Measurements from ENCODE around the gene CNTNAP2. TPM values are rescaled to one million over a fixed set of nuclear protein-coding genes. Genes with fewer than 3 reads are reported as not detected.

CNTNAP2 gene
- total and polyA plus RNA-seq, 2 of the 8 experiments (the other 6 are each of a cell fraction or from before 2014, with no cell fraction given), result 27.9 to 71.0 TPM

DNA sequence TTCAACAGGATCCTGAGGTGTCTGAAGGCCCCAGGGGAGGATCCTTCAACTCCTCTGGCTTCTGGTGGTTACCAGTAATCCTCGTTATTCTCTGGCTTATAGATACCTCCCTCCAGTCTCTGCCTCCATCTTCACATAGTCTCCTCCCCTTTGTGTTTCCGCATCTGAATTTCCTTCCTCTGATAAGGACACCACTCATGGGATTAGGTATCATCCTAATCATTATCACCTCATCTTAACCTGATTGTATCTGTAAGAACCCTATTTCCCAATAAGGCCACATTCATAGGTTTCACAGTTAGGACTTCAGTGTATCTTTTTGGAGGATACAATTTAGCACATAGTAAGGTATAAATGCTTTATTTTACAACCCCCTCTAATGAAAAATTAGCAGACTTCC is 1189.2 kb downstream of the CNTNAP2 start (continued):
- TF ChIP-seq, protein P1, sequence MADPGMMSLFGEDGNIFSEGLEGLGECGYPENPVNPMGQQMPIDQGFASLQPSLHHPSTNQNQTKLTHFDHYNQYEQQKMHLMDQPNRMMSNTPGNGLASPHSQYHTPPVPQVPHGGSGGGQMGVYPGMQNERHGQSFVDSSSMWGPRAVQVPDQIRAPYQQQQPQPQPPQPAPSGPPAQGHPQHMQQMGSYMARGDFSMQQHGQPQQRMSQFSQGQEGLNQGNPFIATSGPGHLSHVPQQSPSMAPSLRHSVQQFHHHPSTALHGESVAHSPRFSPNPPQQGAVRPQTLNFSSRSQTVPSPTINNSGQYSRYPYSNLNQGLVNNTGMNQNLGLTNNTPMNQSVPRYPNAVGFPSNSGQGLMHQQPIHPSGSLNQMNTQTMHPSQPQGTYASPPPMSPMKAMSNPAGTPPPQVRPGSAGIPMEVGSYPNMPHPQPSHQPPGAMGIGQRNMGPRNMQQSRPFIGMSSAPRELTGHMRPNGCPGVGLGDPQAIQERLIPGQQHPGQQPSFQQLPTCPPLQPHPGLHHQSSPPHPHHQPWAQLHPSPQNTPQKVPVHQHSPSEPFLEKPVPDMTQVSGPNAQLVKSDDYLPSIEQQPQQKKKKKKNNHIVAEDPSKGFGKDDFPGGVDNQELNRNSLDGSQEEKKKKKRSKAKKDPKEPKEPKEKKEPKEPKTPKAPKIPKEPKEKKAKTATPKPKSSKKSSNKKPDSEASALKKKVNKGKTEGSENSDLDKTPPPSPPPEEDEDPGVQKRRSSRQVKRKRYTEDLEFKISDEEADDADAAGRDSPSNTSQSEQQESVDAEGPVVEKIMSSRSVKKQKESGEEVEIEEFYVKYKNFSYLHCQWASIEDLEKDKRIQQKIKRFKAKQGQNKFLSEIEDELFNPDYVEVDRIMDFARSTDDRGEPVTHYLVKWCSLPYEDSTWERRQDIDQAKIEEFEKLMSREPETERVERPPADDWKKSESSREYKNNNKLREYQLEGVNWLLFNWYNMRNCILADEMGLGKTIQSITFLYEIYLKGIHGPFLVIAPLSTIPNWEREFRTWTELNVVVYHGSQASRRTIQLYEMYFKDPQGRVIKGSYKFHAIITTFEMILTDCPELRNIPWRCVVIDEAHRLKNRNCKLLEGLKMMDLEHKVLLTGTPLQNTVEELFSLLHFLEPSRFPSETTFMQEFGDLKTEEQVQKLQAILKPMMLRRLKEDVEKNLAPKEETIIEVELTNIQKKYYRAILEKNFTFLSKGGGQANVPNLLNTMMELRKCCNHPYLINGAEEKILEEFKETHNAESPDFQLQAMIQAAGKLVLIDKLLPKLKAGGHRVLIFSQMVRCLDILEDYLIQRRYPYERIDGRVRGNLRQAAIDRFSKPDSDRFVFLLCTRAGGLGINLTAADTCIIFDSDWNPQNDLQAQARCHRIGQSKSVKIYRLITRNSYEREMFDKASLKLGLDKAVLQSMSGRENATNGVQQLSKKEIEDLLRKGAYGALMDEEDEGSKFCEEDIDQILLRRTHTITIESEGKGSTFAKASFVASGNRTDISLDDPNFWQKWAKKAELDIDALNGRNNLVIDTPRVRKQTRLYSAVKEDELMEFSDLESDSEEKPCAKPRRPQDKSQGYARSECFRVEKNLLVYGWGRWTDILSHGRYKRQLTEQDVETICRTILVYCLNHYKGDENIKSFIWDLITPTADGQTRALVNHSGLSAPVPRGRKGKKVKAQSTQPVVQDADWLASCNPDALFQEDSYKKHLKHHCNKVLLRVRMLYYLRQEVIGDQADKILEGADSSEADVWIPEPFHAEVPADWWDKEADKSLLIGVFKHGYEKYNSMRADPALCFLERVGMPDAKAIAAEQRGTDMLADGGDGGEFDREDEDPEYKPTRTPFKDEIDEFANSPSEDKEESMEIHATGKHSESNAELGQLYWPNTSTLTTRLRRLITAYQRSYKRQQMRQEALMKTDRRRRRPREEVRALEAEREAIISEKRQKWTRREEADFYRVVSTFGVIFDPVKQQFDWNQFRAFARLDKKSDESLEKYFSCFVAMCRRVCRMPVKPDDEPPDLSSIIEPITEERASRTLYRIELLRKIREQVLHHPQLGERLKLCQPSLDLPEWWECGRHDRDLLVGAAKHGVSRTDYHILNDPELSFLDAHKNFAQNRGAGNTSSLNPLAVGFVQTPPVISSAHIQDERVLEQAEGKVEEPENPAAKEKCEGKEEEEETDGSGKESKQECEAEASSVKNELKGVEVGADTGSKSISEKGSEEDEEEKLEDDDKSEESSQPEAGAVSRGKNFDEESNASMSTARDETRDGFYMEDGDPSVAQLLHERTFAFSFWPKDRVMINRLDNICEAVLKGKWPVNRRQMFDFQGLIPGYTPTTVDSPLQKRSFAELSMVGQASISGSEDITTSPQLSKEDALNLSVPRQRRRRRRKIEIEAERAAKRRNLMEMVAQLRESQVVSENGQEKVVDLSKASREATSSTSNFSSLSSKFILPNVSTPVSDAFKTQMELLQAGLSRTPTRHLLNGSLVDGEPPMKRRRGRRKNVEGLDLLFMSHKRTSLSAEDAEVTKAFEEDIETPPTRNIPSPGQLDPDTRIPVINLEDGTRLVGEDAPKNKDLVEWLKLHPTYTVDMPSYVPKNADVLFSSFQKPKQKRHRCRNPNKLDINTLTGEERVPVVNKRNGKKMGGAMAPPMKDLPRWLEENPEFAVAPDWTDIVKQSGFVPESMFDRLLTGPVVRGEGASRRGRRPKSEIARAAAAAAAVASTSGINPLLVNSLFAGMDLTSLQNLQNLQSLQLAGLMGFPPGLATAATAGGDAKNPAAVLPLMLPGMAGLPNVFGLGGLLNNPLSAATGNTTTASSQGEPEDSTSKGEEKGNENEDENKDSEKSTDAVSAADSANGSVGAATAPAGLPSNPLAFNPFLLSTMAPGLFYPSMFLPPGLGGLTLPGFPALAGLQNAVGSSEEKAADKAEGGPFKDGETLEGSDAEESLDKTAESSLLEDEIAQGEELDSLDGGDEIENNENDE (IDR thresholded peaks at IDR 0.05; ENCODE audit: insufficient replicate concordance, low read length), result no peak
- TF ChIP-seq EZH2 (IDR thresholded peaks at IDR 0.05; ENCODE audit: low read depth, low read length, severe bottlenecking), result no peak
- TF ChIP-seq HDAC6 (IDR thresholded peaks at IDR 0.05; ENCODE audit: low read depth, low read length), result no peak
- no peak for TF ChIP-seq BACH1 (IDR thresholded peaks at IDR 0.05; ENCODE audit: low read length)
- no peak for TF ChIP-seq SAP30 (IDR thresholded peaks at IDR 0.05; ENCODE audit: insufficient read depth, insufficient replicate concordance, low read length)
- TF ChIP-seq EP300 (IDR thresholded peaks at IDR 0.05; ENCODE audit: borderline replicate concordance in 1 of 2, low read depth in 2 of 2, low read length in 2 of 2), result no peak
- TF ChIP-seq BRCA1 (IDR thresholded peaks at IDR 0.05; ENCODE audit: low read depth, low read length), result no peak
- TF ChIP-seq SRF (IDR thresholded peaks at IDR 0.05; ENCODE audit: low read depth, low read length), result no peak
- TF ChIP-seq SUZ12 (IDR thresholded peaks at IDR 0.05; ENCODE audit: low read length), result no peak
- TF ChIP-seq SIRT6 (IDR thresholded peaks at IDR 0.05; ENCODE audit: low read length), result no peak
- no peak for TF ChIP-seq GABPA (IDR thresholded peaks at IDR 0.05; ENCODE audit: borderline replicate concordance, insufficient read depth, low read length)
- TF ChIP-seq EGR1 (IDR thresholded peaks at IDR 0.05; ENCODE audit: borderline replicate concordance, low read depth, low read length), result no peak
